Choroid plexus epithelial cell (primary cell): ENCODE measurements around the gene PLPP3.

ENCODE experiments used
- DNase-seq: peaks from one replicate; pipeline ENCODE4 v3.0.0-alpha.2; 2010; ENCODE audit warnings: low read depth
- H3K4me3 ChIP-seq: 2 replicates; pipeline ENCODE4 v1.5.1; 2011; ENCODE audit warnings: low read depth, mild to moderate bottlenecking, control low read depth, low read length, moderate library complexity
- CTCF ChIP-seq: conservative IDR thresholded peaks from 2 replicates; pipeline ENCODE4 v1.5.1; 2011; ENCODE audit warnings: low read depth, mild to moderate bottlenecking, control low read depth, inconsistent platforms, low read length, moderate library complexity

The PLPP3 gene

GRCh38 chr1:56505792-56506743 lies 73.3 kb downstream of the PLPP3 start:
- no peak for TF ChIP-seq CTCF
- H3K4me3 ChIP-seq, result no peak overlapping the region
- DNase-seq, result no peak

- TF ChIP-seq CTCF, result no peak
- peak; percentile 35 for DNase-seq
These were observed 76.6 kb downstream of the PLPP3 start for GRCh38 chr1:56502700-56503245.

GRCh38 chr1:56501888-56502287 lies 77.5 kb downstream of the PLPP3 start:
- no peak for DNase-seq
- no peak for TF ChIP-seq CTCF
- no peak overlapping the region for H3K4me3 ChIP-seq

More at GRCh38 chr1:56502700-56503245, 76.6 kb downstream of the PLPP3 start:
- H3K4me3 ChIP-seq, result no peak overlapping the region

GRCh38 chr1:56501426-56501825 lies 77.9 kb downstream of the PLPP3 start:
- no peak for TF ChIP-seq CTCF
- DNase-seq, result no peak
- H3K4me3 ChIP-seq, result no peak overlapping the region

GRCh38 chr1:56496821-56497772 lies 82.3 kb downstream of the PLPP3 start:
- no peak for TF ChIP-seq CTCF
- no peak overlapping the region for H3K4me3 ChIP-seq
- no peak for DNase-seq

GRCh38 chr1:56496158-56496557 lies 83.2 kb downstream of the PLPP3 start:
- H3K4me3 ChIP-seq, result no peak overlapping the region
- no peak for TF ChIP-seq CTCF
- peak; percentile 22 for DNase-seq
